Kidney (tissue), 14 donors: ENCODE data around the gene MAP1A. TPM values are rescaled to one million over a fixed set of nuclear protein-coding genes. Genes with fewer than 3 reads are reported as not detected.

Source experiments
- DNase-seq, 5 donors: peaks; one replicate each; pipeline ENCODE4 v3.0.0-alpha.2; 2013 to 2020
- FAIRE-seq: peaks from 2 replicates; lab custom pipeline; 2012; peaks lifted over from hg19 to GRCh38; lab: Jason Lieb, UNC
- H3K27ac ChIP-seq, 2 donors: one replicate each; pipeline ENCODE4 v1.7.0; 2013; ENCODE audit warnings: low read depth in 2 of 2, low read length in 2 of 2, inconsistent platforms in 1 of 2
- H3K27me3 ChIP-seq: one replicate; pipeline ENCODE4 v1.7.1; 2013; ENCODE audit warnings: low read length, inconsistent platforms; ENCODE audit not compliant: control insufficient read depth, insufficient read depth
- H3K36me3 ChIP-seq, 3 donors: one replicate each; pipeline versions ENCODE4 v1.7.0 to v1.7.1; 2013; ENCODE audit warnings: low read length in 3 of 3, control low read depth in 1 of 3, inconsistent platforms in 1 of 3; ENCODE audit not compliant: insufficient read depth in 3 of 3, control insufficient read depth in 2 of 3
- H3K4me1 ChIP-seq, 3 donors: one replicate each; pipeline versions ENCODE4 v1.7.0 to v1.7.1; 2013; ENCODE audit warnings: low read length in 3 of 3, inconsistent platforms in 1 of 3, low read depth in 1 of 3; ENCODE audit not compliant: control insufficient read depth in 2 of 3, insufficient read depth in 2 of 3
- H3K4me3 ChIP-seq, 3 donors: one replicate each; pipeline versions ENCODE4 v1.7.0 to v1.8.1; 2013; ENCODE audit warnings: low read length in 3 of 3, control low read depth in 1 of 3, inconsistent platforms in 1 of 3
- H3K9ac ChIP-seq, 3 donors: one replicate each; pipeline versions ENCODE4 v1.7.0 to v1.7.1; 2013; ENCODE audit warnings: low read length in 3 of 3, control low read depth in 1 of 3, inconsistent platforms in 1 of 3
- H3K9me3 ChIP-seq, 3 donors: one replicate each; pipeline versions ENCODE4 v1.7.0 to v1.7.1; 2013; ENCODE audit warnings: low read length in 3 of 3, control low read depth in 1 of 3, inconsistent platforms in 1 of 3; ENCODE audit not compliant: control insufficient read depth in 2 of 3, insufficient read depth in 1 of 3
- CTCF ChIP-seq: IDR thresholded peaks from 3 replicates; pipeline ENCODE4 v1.5.1; 2012; ENCODE audit warnings: mild to moderate bottlenecking, moderate library complexity, borderline replicate concordance; ENCODE audit not compliant: insufficient read depth; ENCODE audit errors: extremely low read depth
- intact Hi-C: fragments of 100-400 bp; cut with DNase I; formaldehyde crosslinking; loops from one replicate; pipeline ENCODE4 v1.11.1; 2022
- polyA plus RNA-seq: library from polyadenylated mRNA; stranded (reverse); fragments of 350-450 nt; fragmentation: Illumina TruSeq; extraction: RNeasy Lipid Tissue Mini Kit (QIAGEN cat#74804); gene quantifications from one replicate; pipeline ENCODE4 v1.2.3, GENCODE V29; 2014; ENCODE audit warnings: low read depth, low replicate concordance; ENCODE audit not compliant: insufficient read depth
- total RNA-seq: library from RNA; stranded (reverse); fragmentation: NEBNext Ultra II Directional; extraction: Animal tissue kit (Norgen Biotek cat#: 25700); gene quantifications from one replicate; pipeline ENCODE4 v1.2.1, GENCODE V29; 2021
- donor health status: control.
- donor health status: control.
- donor health status: control.
- donor health status: control.
- donor health status: control.
- donor health status: DM: yes; HTN: yes; CAD: no.
- donor health status: Normal renal cell carcinoma (clear cell type).

The MAP1A gene
- total and polyA plus RNA-seq, 2 donors from 2014 or later, result 2.7 to 9.3 TPM

GRCh38 chr15:43487271-43487895 is 30.0 kb upstream of the MAP1A start:
- Histone ChIP-seq H3K27ac (no peak overlapping the region), H3K9me3 (no peaks in the 10 kb centered on the region), H3K9ac (no peak overlapping the region), H3K4me3 (no peak overlapping the region), H3K27me3 (no peaks in the 10 kb centered on the region), H3K4me1 (peaks cover 2 to 5% (median 3%) of the 10 kb centered on the region in 3 donors), H3K36me3 (peaks cover 2 to 11% (median 6%) of the 10 kb centered on the region in 3 donors)
- intact Hi-C loops, result no loop called here
- no peak for DNase-seq
- no peak for FAIRE-seq
- TF ChIP-seq CTCF, result no peak

GRCh38 chr15:43488790-43489189 is 28.6 kb upstream of the MAP1A start:
- DNase-seq (no peak), FAIRE-seq (no peak)
- no peak overlapping the region for H3K27ac ChIP-seq
- no peaks in the 10 kb centered on the region for H3K27me3 ChIP-seq
- H3K9me3 ChIP-seq, result no peaks in the 10 kb centered on the region
- intact Hi-C loops, result no loop called here
- H3K4me1 ChIP-seq, result peaks cover 2 to 10% (median 3%) of the 10 kb centered on the region in 3 donors
- TF ChIP-seq CTCF, result no peak
- H3K4me3 ChIP-seq, result no peak overlapping the region
- H3K9ac ChIP-seq, result no peak overlapping the region
- peaks cover 2 to 11% (median 6%) of the 10 kb centered on the region in 3 donors for H3K36me3 ChIP-seq

- H3K27ac ChIP-seq, result no peak overlapping the region
- DNase-seq, result no peak
- H3K9ac ChIP-seq, result no peak overlapping the region
- FAIRE-seq, result no peak
- no peaks in the 10 kb centered on the region for H3K9me3 ChIP-seq
- no peaks in the 10 kb centered on the region for H3K27me3 ChIP-seq
- H3K36me3 ChIP-seq, result peaks cover 2 to 11% (median 6%) of the 10 kb centered on the region in 3 donors
- TF ChIP-seq CTCF, result no peak
- intact Hi-C loops, result no loop called here
- H3K4me3 ChIP-seq, result no peak overlapping the region
- H3K4me1 ChIP-seq, result peaks cover 2 to 10% (median 3%) of the 10 kb centered on the region in 3 donors
Measured at GRCh38 chr15:43489191-43489590, 28.2 kb upstream of the MAP1A start.

GRCh38 chr15:43492266-43492665 is 25.1 kb upstream of the MAP1A start:
- H3K4me3 ChIP-seq, result peak overlapping the region; percentile 92 to 99 (median 95)
- peaks cover 2 to 10% (median 3%) of the 10 kb centered on the region in 3 donors for H3K4me1 ChIP-seq
- intact Hi-C loops, result no loop called here
- no peak for DNase-seq
- H3K27ac ChIP-seq, result no peak overlapping the region
- peak overlapping the region; percentile 77 to 98 (median 93) for H3K9ac ChIP-seq
- peaks cover 2 to 11% (median 6%) of the 10 kb centered on the region in 3 donors for H3K36me3 ChIP-seq
- no peaks in the 10 kb centered on the region for H3K27me3 ChIP-seq
- no peak for TF ChIP-seq CTCF
- FAIRE-seq, result no peak
- H3K9me3 ChIP-seq, result no peaks in the 10 kb centered on the region
